Measurements from ENCODE around the gene INTS14.
A peak's percentile ranks its signal among the peaks of the same experiment; 100 is the strongest.

INTS14 gene

DNA sequence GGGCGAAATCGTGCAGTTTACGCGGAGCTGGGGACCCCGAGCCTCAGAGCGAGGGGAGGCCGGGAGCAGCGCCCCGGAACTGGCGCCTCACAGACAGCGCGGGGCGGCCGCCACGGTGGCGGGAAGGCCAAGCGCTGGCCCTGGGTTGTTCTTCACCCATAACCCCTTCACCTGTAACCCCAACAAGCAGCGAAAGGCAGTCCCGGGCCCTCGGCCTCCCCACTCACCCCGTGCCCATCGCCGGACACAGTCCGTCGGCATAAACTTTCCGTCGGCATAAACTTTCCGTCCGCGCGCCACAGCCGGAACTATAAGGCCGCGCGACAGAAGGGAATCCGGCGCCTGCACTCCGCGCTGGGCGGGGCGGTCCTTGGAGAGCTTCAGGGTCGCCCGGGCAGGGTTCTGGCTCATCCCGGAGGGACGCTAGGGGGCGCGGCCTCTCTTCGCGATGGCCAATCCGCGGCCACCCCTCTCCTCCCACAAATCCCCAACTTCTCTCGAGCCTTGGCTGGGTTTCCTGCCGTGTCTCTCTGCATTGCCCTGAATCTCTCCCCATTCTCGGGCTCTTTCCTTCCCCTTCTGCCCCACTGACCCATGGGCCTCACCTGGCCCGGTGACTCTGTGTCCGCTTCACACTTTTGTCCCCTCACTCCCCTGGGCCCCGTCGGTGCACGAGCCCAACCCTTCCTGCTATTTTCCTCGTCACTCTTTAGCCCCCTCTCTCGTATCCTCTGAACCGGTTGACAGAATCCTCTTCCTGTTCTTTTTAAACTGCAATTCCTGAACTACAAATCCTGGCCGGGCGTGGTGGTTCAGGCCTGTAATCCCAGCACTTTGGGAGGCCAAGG, at the start of gene INTS14:
Gene INTS14, minus strand, starts transcription at position 261 of the 848 bp plus-strand sequence. CDS start 3,751 bp downstream, outside the sequence.
- DNase-seq (ENCODE audit: low read depth): peak; percentile 83

- DNase-seq (ENCODE audit: low read depth): no peak
Measured at GRCh38 chr15:65659502-65660052, 48.6 kb upstream of the INTS14 start.

DNA sequence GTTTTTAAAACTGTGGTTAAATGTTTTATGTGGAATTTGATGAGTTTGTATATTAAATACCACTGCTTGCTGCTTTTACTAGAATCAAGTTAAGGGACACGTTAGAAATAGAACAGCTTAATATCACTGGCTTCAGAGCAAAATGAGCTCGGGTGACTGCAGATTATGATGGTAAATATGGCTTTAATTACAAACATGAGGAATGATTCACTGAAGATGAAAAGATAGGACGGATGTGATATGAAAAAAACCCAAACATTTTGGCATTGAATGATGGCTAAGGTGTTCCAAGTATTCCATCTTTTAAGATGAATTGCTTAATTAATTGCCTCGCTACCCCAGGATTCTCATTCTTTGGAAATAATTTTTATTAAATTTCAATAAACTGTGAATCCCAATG, 44.5 kb upstream of the INTS14 start:
- DNase-seq (ENCODE audit: low read depth): no peak

DNA sequence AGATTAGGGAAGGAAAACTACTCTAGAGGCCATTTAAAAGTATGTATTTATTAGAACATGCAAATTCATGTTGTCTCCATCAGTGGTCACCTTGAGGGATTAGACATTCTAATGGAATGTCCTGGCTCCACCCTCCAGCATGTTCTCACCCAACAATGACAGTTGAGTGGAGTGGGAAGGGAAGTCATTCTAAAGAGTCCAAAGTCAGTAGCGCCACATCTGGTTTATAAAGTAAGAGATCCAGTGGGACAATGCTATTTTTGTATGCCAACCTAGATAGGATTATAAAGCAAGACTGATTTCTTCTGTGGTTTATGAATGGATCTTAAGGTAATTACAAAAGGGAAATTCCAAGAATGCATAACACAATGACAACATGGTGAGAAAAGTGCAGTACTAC, 44.1 kb upstream of the INTS14 start:
- DNase-seq (ENCODE audit: low read depth): no peak

GRCh38 chr15:65653801-65654521, 43.0 kb upstream of the INTS14 start:
- DNase-seq (ENCODE audit: low read depth): no peak

DNA sequence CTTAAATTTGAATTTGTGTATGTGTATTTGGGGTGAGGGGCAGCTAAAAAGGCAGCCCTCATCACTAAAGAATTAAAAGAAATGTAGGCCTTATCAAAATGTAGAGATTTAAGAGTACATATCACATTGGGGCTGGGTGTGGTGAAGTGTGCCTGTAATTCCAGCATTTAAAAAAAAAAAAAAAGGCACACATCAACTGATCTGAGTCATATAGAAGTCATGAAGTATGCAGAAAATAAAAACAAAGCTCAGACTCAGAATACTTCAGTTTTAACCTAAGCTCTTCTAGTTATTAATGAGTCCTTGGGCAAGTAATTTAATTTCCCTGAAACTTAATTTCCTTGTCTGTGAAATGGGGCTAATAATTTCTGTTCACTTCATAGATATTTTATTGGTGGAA, 42.4 kb upstream of the INTS14 start:
- no peak for DNase-seq (ENCODE audit: low read depth)

GRCh38 chr15:65651831-65652749, 41.2 kb upstream of the INTS14 start:
- no peak for DNase-seq (ENCODE audit: low read depth)

DNA sequence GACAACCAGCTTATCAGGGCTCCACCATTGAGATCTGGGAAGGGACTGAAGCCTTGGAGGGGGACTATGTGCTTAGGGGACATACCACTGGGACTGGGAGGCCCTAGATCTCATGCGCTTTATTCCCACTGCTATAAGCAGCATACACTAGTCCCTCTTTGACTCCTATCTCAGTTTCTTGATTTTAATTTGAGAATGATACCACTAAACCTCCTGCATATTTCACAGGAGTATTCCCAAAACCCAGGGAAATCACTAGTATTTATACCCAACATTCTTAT, 40.1 kb upstream of the INTS14 start:
- DNase-seq (ENCODE audit: low read depth): no peak

DNA sequence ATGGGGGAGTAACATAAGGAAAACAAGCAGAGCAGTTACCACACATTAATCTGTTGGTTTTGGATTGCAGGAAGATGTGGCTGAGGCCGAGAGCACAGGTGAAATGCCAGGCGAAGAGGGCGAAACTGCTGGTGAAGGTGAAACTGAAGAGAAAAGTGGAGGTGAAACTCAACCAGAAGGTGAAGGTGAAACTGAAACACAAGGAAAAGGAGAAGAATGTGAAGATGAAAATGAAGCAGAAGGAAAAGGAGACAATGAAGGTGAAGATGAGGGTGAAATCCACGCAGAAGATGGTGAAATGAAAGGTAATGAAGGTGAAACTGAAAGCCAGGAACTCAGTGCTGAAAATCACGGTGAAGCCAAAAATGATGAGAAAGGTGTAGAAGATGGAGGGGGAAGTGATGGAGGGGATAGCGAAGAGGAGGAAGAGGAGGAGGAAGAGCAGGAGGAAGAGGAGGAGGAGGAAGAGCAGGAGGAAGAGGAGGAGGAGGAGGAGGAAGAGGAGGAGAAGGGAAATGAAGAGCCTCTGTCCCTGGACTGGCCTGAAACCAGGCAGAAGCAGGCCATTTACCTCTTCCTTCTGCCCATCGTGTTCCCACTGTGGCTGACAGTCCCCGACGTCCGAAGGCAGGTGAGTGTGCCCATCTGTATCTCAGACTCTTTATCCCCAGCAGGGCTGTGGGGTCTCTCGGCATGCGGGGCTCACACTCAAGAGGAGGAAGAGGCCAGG, 39.5 kb upstream of the INTS14 start:
- no peak for DNase-seq (ENCODE audit: low read depth)

GRCh38 chr15:65646486-65646885, 35.6 kb upstream of the INTS14 start:
- DNase-seq (ENCODE audit: low read depth): no peak

DNA sequence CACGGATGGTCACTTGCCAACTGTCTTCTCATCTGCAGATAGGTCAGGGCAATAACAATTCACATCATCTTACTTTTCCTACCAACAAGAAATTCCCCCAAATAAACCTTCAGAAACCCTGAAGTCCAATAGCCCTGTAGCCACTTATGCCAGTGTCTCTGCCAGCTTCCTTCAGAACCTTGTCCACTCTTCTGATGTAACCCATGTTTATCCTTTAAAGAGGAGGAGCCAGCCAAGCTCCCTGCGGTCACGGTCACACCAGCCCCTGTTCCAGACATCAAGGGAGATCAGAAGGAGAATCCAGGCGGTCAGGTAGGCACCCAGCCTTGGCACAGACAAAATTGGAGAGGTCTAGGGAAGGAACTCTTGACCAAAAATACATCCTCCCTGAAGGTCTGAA, 34.5 kb upstream of the INTS14 start:
- DNase-seq (ENCODE audit: low read depth): no peak

DNA sequence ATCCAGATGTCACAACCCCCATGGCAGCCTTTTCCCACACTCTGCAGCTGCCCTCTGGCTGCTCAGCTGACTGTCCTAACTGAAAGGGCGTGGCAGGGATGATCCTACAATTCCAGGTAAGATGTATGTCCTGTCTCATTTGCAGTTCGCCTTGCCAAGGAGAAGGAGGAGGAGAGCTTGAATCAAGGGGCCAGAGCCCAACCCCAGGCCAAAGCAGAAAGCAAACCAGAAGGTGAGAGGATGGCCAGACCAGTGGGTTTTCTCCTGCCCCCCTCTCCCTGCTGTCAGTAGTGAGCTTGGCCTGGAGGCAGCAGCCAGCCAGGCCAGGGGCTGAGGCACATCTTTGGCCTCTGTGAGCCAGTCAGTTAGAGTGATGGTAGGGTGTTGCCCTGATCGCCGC, 33.4 kb upstream of the INTS14 start:
- no peak for DNase-seq (ENCODE audit: low read depth)

GRCh38 chr15:65642594-65642993, 31.7 kb upstream of the INTS14 start:
- no peak for DNase-seq (ENCODE audit: low read depth)

DNA sequence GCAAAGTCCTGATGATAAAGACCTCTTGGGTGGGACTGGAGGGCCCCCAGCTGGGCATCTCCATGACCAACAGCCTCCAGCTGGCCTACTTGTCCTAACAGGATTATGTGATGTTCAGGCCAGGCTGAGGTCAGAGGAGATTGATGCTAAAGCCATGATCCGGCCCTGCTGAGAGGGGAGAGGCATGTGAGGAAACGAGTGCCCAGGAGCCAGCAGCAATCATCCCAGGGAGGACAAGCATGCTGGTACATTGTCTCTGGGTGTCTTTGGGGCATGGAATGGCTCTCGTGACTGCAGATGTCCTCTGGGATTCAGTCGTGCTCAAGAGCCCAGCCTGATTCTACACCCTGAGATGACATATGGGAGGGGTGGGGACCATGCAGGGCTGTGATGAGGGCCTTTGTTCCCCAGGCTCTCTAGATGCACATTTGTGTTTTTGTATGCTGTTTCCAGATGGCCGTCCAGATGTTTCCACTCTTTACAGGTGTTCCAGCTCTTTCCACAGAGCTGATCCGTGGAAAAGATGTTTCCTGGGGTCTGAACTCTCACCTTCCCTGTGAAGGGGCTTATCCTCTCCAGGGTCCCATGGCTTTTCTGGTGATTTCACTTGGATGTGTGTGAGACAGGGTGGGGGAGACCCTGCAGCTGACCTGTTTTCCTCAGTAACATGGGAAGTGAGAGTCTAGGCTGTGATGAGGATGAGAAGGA, 31.0 kb upstream of the INTS14 start:
- DNase-seq (ENCODE audit: low read depth): no peak

- DNase-seq (ENCODE audit: low read depth): no peak
Measured at GRCh38 chr15:65639509-65639908, 28.6 kb upstream of the INTS14 start.

DNA sequence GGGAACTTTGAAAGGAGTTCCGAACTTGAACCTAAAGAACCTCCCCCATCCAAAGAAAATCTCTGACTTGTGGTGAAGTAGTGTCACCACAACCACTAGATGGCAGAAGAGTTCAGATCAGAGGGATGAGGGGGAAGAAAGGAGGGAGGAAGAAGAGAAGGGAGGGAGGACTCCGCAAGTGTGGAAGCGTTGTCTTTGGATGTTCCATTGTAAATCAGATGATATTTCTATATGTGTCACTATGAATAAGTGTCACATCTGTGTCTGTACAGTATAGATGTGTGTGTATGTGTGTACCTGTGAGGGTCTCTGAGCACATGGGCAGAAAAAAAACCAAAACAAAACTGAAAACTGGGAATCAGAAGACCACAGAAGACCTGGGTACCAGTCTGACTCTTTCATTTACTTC, 27.8 kb upstream of the INTS14 start:
- no peak for DNase-seq (ENCODE audit: low read depth)

DNA sequence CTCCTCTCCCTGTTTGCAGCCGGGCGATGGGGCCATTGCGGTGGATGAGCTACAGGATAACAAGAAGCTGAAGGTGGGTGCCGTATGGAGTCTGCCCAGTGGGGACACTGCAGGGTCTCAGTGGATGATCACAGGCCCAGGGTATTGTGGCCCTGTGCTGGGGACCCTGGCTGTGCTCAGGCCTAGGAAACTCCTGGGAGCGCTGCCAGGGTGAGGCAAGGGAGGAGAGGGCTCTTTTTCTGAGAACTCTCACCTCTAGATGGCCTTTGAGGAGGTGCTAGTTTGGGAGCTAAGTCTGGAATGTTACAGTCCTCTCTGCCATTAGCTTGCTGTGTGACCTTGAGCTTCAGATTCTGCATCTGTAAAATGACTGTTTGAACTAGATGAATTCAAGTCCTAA, 27.2 kb upstream of the INTS14 start:
- no peak for DNase-seq (ENCODE audit: low read depth)

DNA sequence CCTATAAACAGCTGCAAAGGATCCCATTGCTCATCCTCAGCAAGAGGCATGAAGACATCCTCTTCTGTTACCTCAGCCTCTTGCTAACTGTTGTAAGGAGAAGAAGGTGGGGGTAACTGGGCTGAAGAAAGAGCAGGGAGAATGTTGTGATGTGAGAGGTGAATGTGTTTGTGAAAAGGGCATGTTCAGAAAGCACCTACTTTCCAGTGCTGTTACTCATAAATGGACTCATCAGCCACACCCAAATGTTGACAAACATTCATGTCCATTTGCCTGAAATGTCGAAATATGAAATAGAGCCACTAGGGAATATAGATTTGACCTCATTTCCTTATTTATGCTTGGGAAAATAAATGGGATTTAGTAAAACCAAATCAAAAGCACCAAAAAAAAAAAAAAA, 23.4 kb upstream of the INTS14 start:
- DNase-seq (ENCODE audit: low read depth): no peak

- no peak for DNase-seq (ENCODE audit: low read depth)
Measured at GRCh38 chr15:65633752-65634151, 22.8 kb upstream of the INTS14 start.

DNA sequence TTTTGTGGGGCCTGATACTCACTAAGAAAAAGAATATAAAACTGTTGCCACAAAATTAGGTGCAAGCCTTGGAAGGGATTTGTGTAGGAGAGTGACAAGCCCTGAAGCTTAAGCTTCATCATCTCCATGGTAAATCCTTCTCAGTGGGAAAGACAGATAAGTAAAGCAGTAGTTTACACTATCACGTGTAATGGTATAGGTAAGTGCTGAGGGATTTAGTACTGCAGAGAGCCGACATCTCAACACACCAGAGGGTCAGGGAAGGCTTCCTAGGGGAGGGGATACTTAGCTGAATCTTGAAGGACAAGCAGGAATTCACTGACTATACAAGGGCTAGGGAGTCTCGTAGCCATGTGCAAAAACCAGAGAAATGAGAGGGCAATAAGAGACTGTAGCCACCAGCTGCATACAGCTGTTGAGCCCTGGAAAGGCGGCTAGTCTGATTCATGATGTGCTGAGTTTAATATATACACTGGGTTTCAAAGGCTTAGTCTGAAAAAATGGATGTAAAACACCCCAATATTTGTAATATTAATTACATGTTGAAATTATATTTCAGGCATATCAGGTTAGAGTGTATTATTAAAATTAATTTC, 21.9 kb upstream of the INTS14 start:
- no peak for DNase-seq (ENCODE audit: low read depth)

DNA sequence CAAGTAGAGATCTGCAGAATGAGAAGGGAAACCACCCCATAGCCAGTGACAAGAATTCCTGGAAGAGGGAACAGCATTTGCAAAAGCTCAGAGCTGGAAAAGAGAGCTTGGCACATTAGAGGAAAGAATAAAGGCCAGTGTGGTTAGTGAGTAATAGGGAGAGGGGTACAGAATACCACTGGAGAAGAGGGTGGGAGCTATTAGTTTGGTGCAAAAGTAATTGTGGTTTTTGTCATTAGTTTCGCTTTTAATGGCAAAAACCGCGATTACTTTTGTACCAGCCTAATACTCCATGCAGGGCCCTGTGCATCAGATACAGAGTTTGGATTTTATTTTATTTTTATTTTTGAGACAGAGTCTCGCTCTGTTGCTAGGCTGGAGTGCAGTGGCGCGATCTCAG, 20.6 kb upstream of the INTS14 start:
- DNase-seq (ENCODE audit: low read depth): no peak
